Measurements from ENCODE around the gene CALCOCO1. TPM values are rescaled to one million over a fixed set of nuclear protein-coding genes. Genes with fewer than 3 reads are reported as not detected.

CALCOCO1 gene
- total and polyA plus RNA-seq, 2 of the 13 experiments (the other 11 are each of a cell fraction or from before 2014, with no cell fraction given) = 7.7 to 47.7 TPM

GRCh38 chr12:53768976-53769375 lies 41.7 kb upstream of the CALCOCO1 start:
- ATAC-seq (no peak), DNase-seq (ENCODE audit: low spot score) (no peak), FAIRE-seq (no peak)
- Histone ChIP-seq H3K27me3 (ENCODE audit: control insufficient read depth in 1 of 2, insufficient read depth in 2 of 2, low read length in 2 of 2) (peaks cover 3 to 37% of the 10 kb centered on the region in 2 experiments; a peak in 3 of 5 replicates), H3K9ac (ENCODE audit: insufficient read depth, low read depth, low read length) (no peak overlapping the region), H3K27ac (ENCODE audit: extremely low read length, insufficient read depth, low read length) (no peak overlapping the region), H3K36me3 (replicated peaks in 1 of 2; ENCODE audit: control insufficient read depth in 1 of 2, insufficient read depth in 2 of 2, low read length in 2 of 2) (no peaks in the 10 kb centered on the region), H4K20me1 (ENCODE audit: insufficient read depth, low read length) (no peaks in the 10 kb centered on the region), H3K4me1 (ENCODE audit: insufficient read depth, low read length) (no peaks in the 10 kb centered on the region), H3K4me3 (replicated peaks in 1 of 3; ENCODE audit: insufficient read depth in 1 of 3, low read depth in 2 of 3, low read length in 3 of 3) (no peak overlapping the region), H3K4me2 (ENCODE audit: low read depth, low read length) (no peak overlapping the region), H2AFZ (ENCODE audit: low read length) (no peak overlapping the region), H3K9me3 (ENCODE audit: low read length) (no peaks in the 10 kb centered on the region), H3K79me2 (ENCODE audit: insufficient read depth, low read length) (no peaks in the 10 kb centered on the region)
- CTCF ChIA-PET (ENCODE audit: low intra/inter-chr PET ratio, low total read pairs) = interaction anchor here (2.2 to 2.3 kb wide), 2 partner anchors 192 to 220 kb away, joined by 13 to 20 read pairs; no protein-coding TSS in a partner anchor
- intact Hi-C loops (cut with micrococcal nuclease; ENCODE audit: unreplicated experiment) = no loop called here
- TF ChIP-seq E2F5 (CRISPR knock-in tag; conservative IDR thresholded peaks at IDR 0.05) (no peak), NR2F2 (IDR thresholded peaks at IDR 0.05; ENCODE audit: borderline replicate concordance, low read depth) (no peak), MLLT10 (CRISPR knock-in tag; IDR thresholded peaks at IDR 0.05) (no peak), ZBTB21 (CRISPR knock-in tag; IDR thresholded peaks at IDR 0.05) (no peak), HMG20A (CRISPR knock-in tag; IDR thresholded peaks at IDR 0.05; ENCODE audit: borderline replicate concordance) (no peak)
- TF ChIP-seq, protein P1, sequence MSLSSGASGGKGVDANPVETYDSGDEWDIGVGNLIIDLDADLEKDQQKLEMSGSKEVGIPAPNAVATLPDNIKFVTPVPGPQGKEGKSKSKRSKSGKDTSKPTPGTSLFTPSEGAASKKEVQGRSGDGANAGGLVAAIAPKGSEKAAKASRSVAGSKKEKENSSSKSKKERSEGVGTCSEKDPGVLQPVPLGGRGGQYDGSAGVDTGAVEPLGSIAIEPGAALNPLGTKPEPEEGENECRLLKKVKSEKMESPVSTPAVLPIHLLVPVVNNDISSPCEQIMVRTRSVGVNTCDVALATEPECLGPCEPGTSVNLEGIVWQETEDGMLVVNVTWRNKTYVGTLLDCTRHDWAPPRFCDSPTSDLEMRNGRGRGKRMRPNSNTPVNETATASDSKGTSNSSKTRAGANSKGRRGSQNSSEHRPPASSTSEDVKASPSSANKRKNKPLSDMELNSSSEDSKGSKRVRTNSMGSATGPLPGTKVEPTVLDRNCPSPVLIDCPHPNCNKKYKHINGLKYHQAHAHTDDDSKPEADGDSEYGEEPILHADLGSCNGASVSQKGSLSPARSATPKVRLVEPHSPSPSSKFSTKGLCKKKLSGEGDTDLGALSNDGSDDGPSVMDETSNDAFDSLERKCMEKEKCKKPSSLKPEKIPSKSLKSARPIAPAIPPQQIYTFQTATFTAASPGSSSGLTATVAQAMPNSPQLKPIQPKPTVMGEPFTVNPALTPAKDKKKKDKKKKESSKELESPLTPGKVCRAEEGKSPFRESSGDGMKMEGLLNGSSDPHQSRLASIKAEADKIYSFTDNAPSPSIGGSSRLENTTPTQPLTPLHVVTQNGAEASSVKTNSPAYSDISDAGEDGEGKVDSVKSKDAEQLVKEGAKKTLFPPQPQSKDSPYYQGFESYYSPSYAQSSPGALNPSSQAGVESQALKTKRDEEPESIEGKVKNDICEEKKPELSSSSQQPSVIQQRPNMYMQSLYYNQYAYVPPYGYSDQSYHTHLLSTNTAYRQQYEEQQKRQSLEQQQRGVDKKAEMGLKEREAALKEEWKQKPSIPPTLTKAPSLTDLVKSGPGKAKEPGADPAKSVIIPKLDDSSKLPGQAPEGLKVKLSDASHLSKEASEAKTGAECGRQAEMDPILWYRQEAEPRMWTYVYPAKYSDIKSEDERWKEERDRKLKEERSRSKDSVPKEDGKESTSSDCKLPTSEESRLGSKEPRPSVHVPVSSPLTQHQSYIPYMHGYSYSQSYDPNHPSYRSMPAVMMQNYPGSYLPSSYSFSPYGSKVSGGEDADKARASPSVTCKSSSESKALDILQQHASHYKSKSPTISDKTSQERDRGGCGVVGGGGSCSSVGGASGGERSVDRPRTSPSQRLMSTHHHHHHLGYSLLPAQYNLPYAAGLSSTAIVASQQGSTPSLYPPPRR (CRISPR knock-in tag; IDR thresholded peaks at IDR 0.05; ENCODE audit: borderline replicate concordance) = no peak
- no TSS peak for BruUV-seq (replicated peaks)
- in situ Hi-C loops (cut with HindIII; ENCODE audit: extremely low pct_ligation_motif_present, low pct_unique_long_range_greater_than_20kb) = no loop called here
- POLR2A ChIA-PET = no interaction called here
- 3% methylated on average over 3 of the region's 5 CpGs for WGBS (ENCODE audit: low lambda C conversion rate)

Data from HepG2 (cell line).